HepG2 (cell line): Measurements from ENCODE around the gene VWA5B1. TPM values are rescaled to one million over a fixed set of nuclear protein-coding genes. Genes with fewer than 3 reads are reported as not detected.

ENCODE experiments used
- ATAC-seq: fragments of 200-7000 bp; cut with Tn5 transposase; 3 replicates; pipeline ENCODE4 v1.9.1; 2020; ENCODE audit warnings: mild to moderate bottlenecking, moderate library complexity
- BruUV-seq: library from RNA; stranded (reverse); fragments of 400-500 nt; replicated peaks from 2 replicates; lab custom pipeline; 2021; lab: Mats Ljungman, UMichigan
- CTCF ChIA-PET: fragments of 300-600 bp; formaldehyde crosslinking; extraction: SDS; loops from one replicate; lab custom pipeline; 2021; ENCODE audit warnings: low total read pairs, inconsistent platforms, low intra/inter-chr PET ratio; lab: Yijun Ruan, JAX
- POLR2A ChIA-PET: fragments of 350-600 bp; sonication (Branson Sonifier 250); formaldehyde crosslinking; loops from one replicate; lab custom pipeline; 2020; ENCODE audit warnings: antibody characterized with exemption, inconsistent platforms; lab: Yijun Ruan, JAX
- DNase-seq: peaks from one replicate; pipeline ENCODE4 v3.0.0-alpha.2; 2015; ENCODE audit warnings: low spot score
- FAIRE-seq: peaks from 3 replicates; lab custom pipeline; 2011; peaks lifted over from hg19 to GRCh38; lab: Jason Lieb, UNC
- H2AFZ ChIP-seq: one replicate; pipeline ENCODE4 v1.6.1; 2011; ENCODE audit warnings: low read length, inconsistent platforms
- H3K27ac ChIP-seq: fragments of 300-600 bp; 3 replicates; pipeline ENCODE4 v1.8.0; 2011; ENCODE audit warnings: mixed run types, mild to moderate bottlenecking, mixed read lengths, low read length, inconsistent platforms; ENCODE audit not compliant: insufficient read depth; ENCODE audit errors: extremely low read length
- H3K27me3 ChIP-seq, 2 experiments: fragments of 200-600 bp in 1 of 2; 2 replicates in 1 of 2; 3 replicates in 1 of 2; pipeline versions ENCODE4 v1.6.0 to v1.8.0; 2011; ENCODE audit warnings: low read length in 2 of 2, mild to moderate bottlenecking in 2 of 2, moderate library complexity in 2 of 2, inconsistent platforms in 1 of 2; ENCODE audit not compliant: insufficient read depth in 2 of 2, control insufficient read depth in 1 of 2
- H3K36me3 ChIP-seq, 2 experiments: fragments of 200-600 bp in 1 of 2; replicated peaks in 1 of 2; 2 replicates in 1 of 2; 3 replicates in 1 of 2; pipeline versions ENCODE4 v1.5.1 to v1.8.0; 2011; ENCODE audit warnings: low read length in 2 of 2, inconsistent platforms in 1 of 2; ENCODE audit not compliant: insufficient read depth in 2 of 2, control insufficient read depth in 1 of 2
- H3K4me1 ChIP-seq: 2 replicates; pipeline ENCODE4 v1.5.1; 2012; ENCODE audit warnings: low read length, inconsistent platforms; ENCODE audit not compliant: insufficient read depth
- H3K4me2 ChIP-seq: 2 replicates; pipeline ENCODE4 v1.6.0; 2011; ENCODE audit warnings: low read depth, low read length, inconsistent platforms
- H3K4me3 ChIP-seq, 3 experiments: fragments of 200-600 bp in 1 of 3; sonication (generic), shearing (Covaris generic) in 1 of 3; replicated peaks in 1 of 3; 2 replicates each; pipeline ENCODE4 v1.5.1; 2011 to 2016; ENCODE audit warnings: low read length in 3 of 3, inconsistent platforms in 2 of 3, low read depth in 2 of 3, mild to moderate bottlenecking in 2 of 3, control low read depth in 1 of 3, mixed read lengths in 1 of 3; ENCODE audit not compliant: insufficient read depth in 1 of 3
- H3K79me2 ChIP-seq: one replicate; pipeline ENCODE4 v1.6.1; 2011; ENCODE audit warnings: low read length, inconsistent platforms; ENCODE audit not compliant: insufficient read depth
- H3K9ac ChIP-seq: 2 replicates; pipeline ENCODE4 v1.6.0; 2011; ENCODE audit warnings: mild to moderate bottlenecking, low read depth, low read length, inconsistent platforms; ENCODE audit not compliant: insufficient read depth
- H3K9me3 ChIP-seq: 2 replicates; pipeline ENCODE4 v1.5.1; 2012; ENCODE audit warnings: mild to moderate bottlenecking, low read length
- H4K20me1 ChIP-seq: 2 replicates; pipeline ENCODE4 v1.6.0; 2011; ENCODE audit warnings: inconsistent platforms, mild to moderate bottlenecking, low read length, moderate library complexity; ENCODE audit not compliant: insufficient read depth
- ASH2L ChIP-seq: fragments of 300-600, 200-600 bp; sonication (generic); IDR thresholded peaks from 2 replicates; pipeline ENCODE4 v1.7.0; 2017; ENCODE audit warnings: low read depth, mild to moderate bottlenecking, moderate library complexity, mixed read lengths, low read length; ENCODE audit not compliant: insufficient read length
- FOXM1 ChIP-seq: sonication (generic); formaldehyde crosslinking; IDR thresholded peaks from 2 replicates; pipeline ENCODE4 v1.5.0; 2020; ENCODE audit warnings: missing genetic modification reagents
- NFIB ChIP-seq: sonication (generic); formaldehyde crosslinking; IDR thresholded peaks from 2 replicates; pipeline ENCODE4 v1.9.0; 2021; ENCODE audit warnings: missing genetic modification reagents, mild to moderate bottlenecking, borderline replicate concordance
- SMAD9 ChIP-seq: sonication (generic); formaldehyde crosslinking; IDR thresholded peaks from 2 replicates; pipeline ENCODE4 v1.5.1; 2020; ENCODE audit warnings: mild to moderate bottlenecking, missing genetic modification reagents
- SMARCE1 ChIP-seq: fragments of 450-650 bp; IDR thresholded peaks from 2 replicates; pipeline ENCODE4 v1.6.1; 2017; ENCODE audit warnings: borderline replicate concordance
- TBX3 ChIP-seq: fragments of 450-650 bp; IDR thresholded peaks from 2 replicates; pipeline ENCODE4 v1.6.1; 2017; ENCODE audit warnings: antibody characterized with exemption, mild to moderate bottlenecking, inconsistent platforms, borderline replicate concordance
- ZFYVE20 ChIP-seq: sonication (generic); formaldehyde crosslinking; IDR thresholded peaks from 2 replicates; pipeline ENCODE4 v1.8.0; 2023; ENCODE audit warnings: low read depth, mild to moderate bottlenecking, moderate library complexity, missing genetic modification reagents, borderline replicate concordance
- WGBS: methylation state at CpG from one replicate; pipeline ENCODE4 v1.1.6; 2017; ENCODE audit warnings: low lambda C conversion rate; 5-methylcytosine and 5-hydroxymethylcytosine counted together
- in situ Hi-C: cut with HindIII; loops from 2 replicates; pipeline ENCODE4 v1.10.0; 2017; ENCODE audit warnings: low pct_unique_long_range_greater_than_20kb; ENCODE audit not compliant: extremely low pct_ligation_motif_present
- intact Hi-C: fragments of 100-400 bp; cut with micrococcal nuclease; formaldehyde crosslinking; loops from one replicate; pipeline ENCODE4 v1.10.0; 2022; ENCODE audit not compliant: unreplicated experiment
- polyA plus RNA-seq, 8 experiments: library from polyadenylated mRNA; depleted of rRNA in 3 of 8; stranded (reverse) in 7 of 8; unstranded in 1 of 8; fragments of >200 nt; fragmentation: Illumina TruSeq in 4 of 8; extraction: Trizol in 4 of 8; gene quantifications; 2 replicates each; pipeline versions ENCODE4 v1.2.1 to v1.2.3, GENCODE V29; 2011 to 2016; ENCODE audit warnings: low read depth in 4 of 8, missing spikeins in 1 of 8, mixed read lengths in 1 of 8; ENCODE audit not compliant: insufficient read depth in 1 of 8
- total RNA-seq, 5 experiments: library from RNA; depleted of rRNA; stranded (reverse); fragments of >200 nt; fragmentation: Illumina TruSeq; extraction: Trizol; gene quantifications; 2 replicates each; pipeline ENCODE4 v1.2.3, GENCODE V29; 2016; ENCODE audit warnings: low read depth in 1 of 5
- TF ChIP-seq, protein P1 (sequence below): sonication (generic); formaldehyde crosslinking; IDR thresholded peaks from 2 replicates; pipeline ENCODE4 v1.5.0; 2020; ENCODE audit warnings: missing genetic modification reagents
- TF ChIP-seq, protein P2 (sequence below): sonication (generic); formaldehyde crosslinking; IDR thresholded peaks from 2 replicates; pipeline ENCODE4 v1.4.0; 2020; ENCODE audit warnings: mild to moderate bottlenecking, missing genetic modification reagents
- TF ChIP-seq, protein P3 (sequence below): sonication (generic); formaldehyde crosslinking; conservative IDR thresholded peaks from 2 replicates; pipeline ENCODE4 v1.5.0; 2020; ENCODE audit warnings: missing genetic modification reagents
- TF ChIP-seq, protein P4 (sequence below): sonication (generic); formaldehyde crosslinking; IDR thresholded peaks from 2 replicates; pipeline ENCODE4 v1.4.0; 2020; ENCODE audit warnings: mild to moderate bottlenecking, missing genetic modification reagents
- TF ChIP-seq, protein P5 (sequence below): sonication (generic); formaldehyde crosslinking; IDR thresholded peaks from 2 replicates; pipeline ENCODE4 v1.4.0; 2020; ENCODE audit warnings: missing genetic modification reagents
- TF ChIP-seq, protein P6 (sequence below): sonication (generic); formaldehyde crosslinking; IDR thresholded peaks from 2 replicates; pipeline ENCODE4 v1.4.0; 2020; ENCODE audit warnings: mild to moderate bottlenecking, missing genetic modification reagents
- TF ChIP-seq, protein P7 (sequence below), 2 experiments: fragments of 450-650 bp in 1 of 2; sonication (generic) in 1 of 2; formaldehyde crosslinking; IDR thresholded peaks; 2 replicates each; pipeline versions ENCODE4 v1.5.0 to v1.8.0; 2020 to 2022; ENCODE audit warnings: mild to moderate bottlenecking in 1 of 2, missing genetic modification reagents in 1 of 2

Gene VWA5B1
- total and polyA plus RNA-seq, 2 of the 13 experiments (the other 11 are each of a cell fraction or from before 2014, with no cell fraction given) = not detected

DNA sequence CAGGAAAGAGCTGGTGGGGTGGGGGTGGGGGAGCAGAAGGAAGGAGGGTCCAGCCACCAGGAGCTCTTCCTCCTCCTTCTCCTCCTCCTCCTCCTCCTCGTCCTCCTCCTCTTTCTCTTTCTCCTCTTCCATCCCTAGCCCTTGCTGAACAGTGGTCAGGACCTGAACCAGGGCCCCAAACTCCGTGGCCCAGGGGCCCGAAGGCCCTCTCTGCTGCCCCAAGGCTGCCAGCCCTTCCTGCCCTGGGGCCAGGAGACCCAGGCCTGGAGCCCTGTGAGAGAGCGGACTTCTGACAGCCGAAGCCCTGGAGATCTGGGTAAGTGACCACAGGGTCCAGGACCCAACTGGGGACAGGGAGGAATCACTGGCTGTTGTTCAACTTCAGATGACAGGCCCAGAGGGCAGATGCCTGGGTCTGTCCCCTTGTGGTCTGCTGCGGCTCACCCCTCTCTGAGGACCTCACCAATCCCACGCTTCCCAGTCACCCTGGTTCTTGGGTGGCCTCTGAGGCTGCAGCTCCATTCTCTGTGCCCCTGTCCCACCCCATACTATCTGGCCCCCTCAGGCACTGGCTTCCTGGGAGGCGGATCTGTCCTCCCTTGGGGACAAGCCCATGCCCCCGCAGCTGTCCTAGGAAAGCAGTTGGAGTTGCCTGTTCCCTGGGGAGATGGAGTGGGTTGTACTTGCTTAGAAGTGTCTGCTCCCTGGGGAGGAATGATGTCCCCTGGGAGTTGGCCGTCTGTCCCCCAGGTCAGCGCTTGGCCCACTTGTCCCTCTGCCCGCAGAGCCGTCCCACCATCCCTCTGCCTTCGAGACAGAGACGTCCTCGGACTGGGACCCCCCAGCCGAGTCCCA, 51.8 kb downstream of the VWA5B1 start:
- TF ChIP-seq, protein P1, sequence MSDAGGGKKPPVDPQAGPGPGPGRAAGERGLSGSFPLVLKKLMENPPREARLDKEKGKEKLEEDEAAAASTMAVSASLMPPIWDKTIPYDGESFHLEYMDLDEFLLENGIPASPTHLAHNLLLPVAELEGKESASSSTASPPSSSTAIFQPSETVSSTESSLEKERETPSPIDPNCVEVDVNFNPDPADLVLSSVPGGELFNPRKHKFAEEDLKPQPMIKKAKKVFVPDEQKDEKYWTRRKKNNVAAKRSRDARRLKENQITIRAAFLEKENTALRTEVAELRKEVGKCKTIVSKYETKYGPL (CRISPR knock-in tag) = no peak
- no peak for TF ChIP-seq NFIB (CRISPR knock-in tag)
- TF ChIP-seq, protein P2, sequence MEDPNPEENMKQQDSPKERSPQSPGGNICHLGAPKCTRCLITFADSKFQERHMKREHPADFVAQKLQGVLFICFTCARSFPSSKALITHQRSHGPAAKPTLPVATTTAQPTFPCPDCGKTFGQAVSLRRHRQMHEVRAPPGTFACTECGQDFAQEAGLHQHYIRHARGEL (CRISPR knock-in tag) = no peak
- TF ChIP-seq SMAD9 = no peak
- TF ChIP-seq, protein P3, sequence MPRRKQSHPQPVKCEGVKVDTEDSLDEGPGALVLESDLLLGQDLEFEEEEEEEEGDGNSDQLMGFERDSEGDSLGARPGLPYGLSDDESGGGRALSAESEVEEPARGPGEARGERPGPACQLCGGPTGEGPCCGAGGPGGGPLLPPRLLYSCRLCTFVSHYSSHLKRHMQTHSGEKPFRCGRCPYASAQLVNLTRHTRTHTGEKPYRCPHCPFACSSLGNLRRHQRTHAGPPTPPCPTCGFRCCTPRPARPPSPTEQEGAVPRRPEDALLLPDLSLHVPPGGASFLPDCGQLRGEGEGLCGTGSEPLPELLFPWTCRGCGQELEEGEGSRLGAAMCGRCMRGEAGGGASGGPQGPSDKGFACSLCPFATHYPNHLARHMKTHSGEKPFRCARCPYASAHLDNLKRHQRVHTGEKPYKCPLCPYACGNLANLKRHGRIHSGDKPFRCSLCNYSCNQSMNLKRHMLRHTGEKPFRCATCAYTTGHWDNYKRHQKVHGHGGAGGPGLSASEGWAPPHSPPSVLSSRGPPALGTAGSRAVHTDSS (CRISPR knock-in tag) = no peak
- no peak for TF ChIP-seq FOXM1 (CRISPR knock-in tag)
- TF ChIP-seq, protein P4, sequence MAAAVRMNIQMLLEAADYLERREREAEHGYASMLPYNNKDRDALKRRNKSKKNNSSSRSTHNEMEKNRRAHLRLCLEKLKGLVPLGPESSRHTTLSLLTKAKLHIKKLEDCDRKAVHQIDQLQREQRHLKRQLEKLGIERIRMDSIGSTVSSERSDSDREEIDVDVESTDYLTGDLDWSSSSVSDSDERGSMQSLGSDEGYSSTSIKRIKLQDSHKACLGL (CRISPR knock-in tag) = no peak
- no peak for TF ChIP-seq ASH2L
- TF ChIP-seq, protein P5, sequence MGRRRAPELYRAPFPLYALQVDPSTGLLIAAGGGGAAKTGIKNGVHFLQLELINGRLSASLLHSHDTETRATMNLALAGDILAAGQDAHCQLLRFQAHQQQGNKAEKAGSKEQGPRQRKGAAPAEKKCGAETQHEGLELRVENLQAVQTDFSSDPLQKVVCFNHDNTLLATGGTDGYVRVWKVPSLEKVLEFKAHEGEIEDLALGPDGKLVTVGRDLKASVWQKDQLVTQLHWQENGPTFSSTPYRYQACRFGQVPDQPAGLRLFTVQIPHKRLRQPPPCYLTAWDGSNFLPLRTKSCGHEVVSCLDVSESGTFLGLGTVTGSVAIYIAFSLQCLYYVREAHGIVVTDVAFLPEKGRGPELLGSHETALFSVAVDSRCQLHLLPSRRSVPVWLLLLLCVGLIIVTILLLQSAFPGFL (CRISPR knock-in tag) = no peak
- TF ChIP-seq TBX3 = no peak
- TF ChIP-seq ZFYVE20 (CRISPR knock-in tag) = no peak
- TF ChIP-seq SMARCE1 = no peak
- TF ChIP-seq, protein P6, sequence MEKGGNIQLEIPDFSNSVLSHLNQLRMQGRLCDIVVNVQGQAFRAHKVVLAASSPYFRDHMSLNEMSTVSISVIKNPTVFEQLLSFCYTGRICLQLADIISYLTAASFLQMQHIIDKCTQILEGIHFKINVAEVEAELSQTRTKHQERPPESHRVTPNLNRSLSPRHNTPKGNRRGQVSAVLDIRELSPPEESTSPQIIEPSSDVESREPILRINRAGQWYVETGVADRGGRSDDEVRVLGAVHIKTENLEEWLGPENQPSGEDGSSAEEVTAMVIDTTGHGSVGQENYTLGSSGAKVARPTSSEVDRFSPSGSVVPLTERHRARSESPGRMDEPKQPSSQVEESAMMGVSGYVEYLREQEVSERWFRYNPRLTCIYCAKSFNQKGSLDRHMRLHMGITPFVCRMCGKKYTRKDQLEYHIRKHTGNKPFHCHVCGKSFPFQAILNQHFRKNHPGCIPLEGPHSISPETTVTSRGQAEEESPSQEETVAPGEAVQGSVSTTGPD = no peak
- TF ChIP-seq, protein P7, sequence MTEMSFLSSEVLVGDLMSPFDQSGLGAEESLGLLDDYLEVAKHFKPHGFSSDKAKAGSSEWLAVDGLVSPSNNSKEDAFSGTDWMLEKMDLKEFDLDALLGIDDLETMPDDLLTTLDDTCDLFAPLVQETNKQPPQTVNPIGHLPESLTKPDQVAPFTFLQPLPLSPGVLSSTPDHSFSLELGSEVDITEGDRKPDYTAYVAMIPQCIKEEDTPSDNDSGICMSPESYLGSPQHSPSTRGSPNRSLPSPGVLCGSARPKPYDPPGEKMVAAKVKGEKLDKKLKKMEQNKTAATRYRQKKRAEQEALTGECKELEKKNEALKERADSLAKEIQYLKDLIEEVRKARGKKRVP (CRISPR knock-in tag; IDR thresholded peaks at IDR 0.05) = no peak
- TF ChIP-seq, all 625 proteins: peak for 0
- no peaks in the 10 kb centered on the region for H3K79me2 ChIP-seq
- H2AFZ ChIP-seq = no peak overlapping the region
- H3K9me3 ChIP-seq = no peaks in the 10 kb centered on the region
- no peaks in the 10 kb centered on the region for H3K4me1 ChIP-seq
- in situ Hi-C loops = no loop called here
- H4K20me1 ChIP-seq = no peaks in the 10 kb centered on the region
- no peaks in the 10 kb centered on the region for H3K36me3 ChIP-seq
- ChIA-PET POLR2A (no interaction called here), CTCF (no interaction called here)
- ATAC-seq (no peak; the same call in 2 of the 3 replicates), DNase-seq (no peak), FAIRE-seq (no peak)
- peaks cover 1 to 7% of the 10 kb centered on the region in 2 experiments; a peak in 1 of 5 replicates for H3K27me3 ChIP-seq
- H3K4me2 ChIP-seq = no peak overlapping the region
- no TSS peak for BruUV-seq
- H3K4me3 ChIP-seq = no peak overlapping the region
- intact Hi-C loops = no loop called here
- 48% methylated on average over 12 of the region's 17 CpGs for WGBS
- no peak overlapping the region for H3K9ac ChIP-seq
- no peak overlapping the region for H3K27ac ChIP-seq
